PC-3 (cell line): Measurements from ENCODE around the gene CFD. TPM values are rescaled to one million over a fixed set of nuclear protein-coding genes. Genes with fewer than 3 reads are reported as not detected.

Experiments
- ATAC-seq: fragments of 200-7000 bp; cut with Tn5 transposase; 2 replicates; pipeline ENCODE4 v1.9.1; 2020; ENCODE audit warnings: mild to moderate bottlenecking, moderate library complexity
- BruUV-seq: library from RNA; stranded (reverse); fragments of 400-500 nt; replicated peaks from 2 replicates; lab custom pipeline; 2021; lab: Mats Ljungman, UMichigan
- CTCF ChIA-PET: fragments of 300-600 bp; sonication (Branson Sonifier 250); formaldehyde crosslinking; loops from one replicate; lab custom pipeline; 2022; ENCODE audit warnings: antibody characterized with exemption; lab: Charles Lee
- POLR2A ChIA-PET: fragments of 300-600 bp; sonication (Branson Sonifier 250); formaldehyde crosslinking; loops from one replicate; lab custom pipeline; 2022; ENCODE audit warnings: antibody characterized with exemption; ENCODE audit not compliant: unreplicated experiment; lab: Charles Lee
- DNase-seq: peaks from one replicate; pipeline ENCODE4 v3.0.0-alpha.2; 2015
- H2AFZ ChIP-seq: fragments of 300-600 bp; sonication (generic); 2 replicates; pipeline ENCODE4 v1.6.0; 2016; ENCODE audit warnings: antibody characterized with exemption, low read length
- H3F3A ChIP-seq: fragments of 300-600 bp; sonication (generic); one replicate; pipeline ENCODE4 v1.6.0; 2017; ENCODE audit warnings: antibody characterized with exemption, low read length, control low read depth, mild to moderate bottlenecking; ENCODE audit not compliant: unreplicated experiment
- H3K27ac ChIP-seq: fragments of 300-600 bp; sonication (generic); 2 replicates; pipeline ENCODE4 v1.5.1; 2016; ENCODE audit warnings: mild to moderate bottlenecking, low read length
- H3K27me3 ChIP-seq: fragments of 300-600 bp; sonication (generic); 2 replicates; pipeline ENCODE4 v1.6.1; 2016; ENCODE audit warnings: low read length, mixed read lengths
- H3K36me3 ChIP-seq: fragments of 300-600 bp; sonication (generic); 2 replicates; pipeline ENCODE4 v1.6.1; 2016; ENCODE audit warnings: low read depth, mixed run types, low read length, mixed read lengths
- H3K4me1 ChIP-seq: fragments of 300-600 bp; sonication (generic); 2 replicates; pipeline ENCODE4 v1.5.1; 2016; ENCODE audit warnings: low read length; ENCODE audit not compliant: insufficient read depth
- H3K4me2 ChIP-seq: fragments of 300-600 bp; sonication (generic); 2 replicates; pipeline ENCODE4 v1.6.0; 2016; ENCODE audit warnings: low read length
- H3K4me3 ChIP-seq: fragments of 300-600 bp; sonication (generic); 2 replicates; pipeline ENCODE4 v1.5.1; 2016; ENCODE audit warnings: mild to moderate bottlenecking, low read length, mixed read lengths
- H3K79me2 ChIP-seq: fragments of 300-600 bp; sonication (generic); 2 replicates; pipeline ENCODE4 v1.6.1; 2017; ENCODE audit warnings: low read length, mixed read lengths
- H3K9ac ChIP-seq: fragments of 300-600 bp; sonication (generic); 2 replicates; pipeline ENCODE4 v1.6.0; 2016; ENCODE audit warnings: mild to moderate bottlenecking, low read length
- H3K9me2 ChIP-seq: fragments of 300-600 bp; sonication (generic); replicated peaks from 2 replicates; pipeline ENCODE4 v1.6.1; 2016; ENCODE audit warnings: mixed run types, low read length, mixed read lengths
- H3K9me3 ChIP-seq: fragments of 300-600 bp; sonication (generic); 2 replicates; pipeline ENCODE4 v1.6.1; 2016; ENCODE audit warnings: low read length, mixed read lengths
- H4K20me1 ChIP-seq: fragments of 300-600 bp; sonication (generic); 2 replicates; pipeline ENCODE4 v1.6.1; 2016; ENCODE audit warnings: low read length, mixed read lengths
- CTCF ChIP-seq: fragments of 300-600 bp; sonication (generic); conservative IDR thresholded peaks from 2 replicates; pipeline ENCODE4 v1.5.1; 2017; ENCODE audit warnings: antibody characterized with exemption, low read depth, mild to moderate bottlenecking, low read length
- EZH2 ChIP-seq: fragments of 300-600 bp; sonication (generic); IDR thresholded peaks from one replicate; pipeline ENCODE4 v1.6.1; 2017; ENCODE audit warnings: antibody characterized with exemption, mild to moderate bottlenecking, low read length; ENCODE audit not compliant: unreplicated experiment
- EZH2phosphoT487 ChIP-seq: fragments of 300-600 bp; sonication (generic); IDR thresholded peaks from 2 replicates; pipeline ENCODE4 v1.6.1; 2018; ENCODE audit warnings: mild to moderate bottlenecking, antibody characterized with exemption, low read length, borderline replicate concordance
- intact Hi-C: fragments of 100-400 bp; cut with micrococcal nuclease; formaldehyde crosslinking; loops from 2 replicates; pipeline ENCODE4 v1.9.0; 2023
- total RNA-seq: library from RNA; depleted of rRNA; stranded (reverse); fragments of >200 nt; gene quantifications from 2 replicates; pipeline ENCODE4 v1.2.3, GENCODE V29; 2014

CFD gene
- total RNA-seq, 1 experiment from 2014 or later, result 22.4 TPM

GRCh38 chr19:873561-874041 lies 14.1 kb downstream of the CFD start:
- DNase-seq (no peak), ATAC-seq (no peak)
- Histone ChIP-seq H3K9ac (no peak overlapping the region), H3F3A (no peaks in the 10 kb centered on the region), H4K20me1 (no peaks in the 10 kb centered on the region), H3K9me2 (no peaks in the 10 kb centered on the region), H3K4me1 (peaks cover 12% of the 10 kb centered on the region), H3K79me2 (no peaks in the 10 kb centered on the region), H3K36me3 (no peaks in the 10 kb centered on the region; the same call in 1 of the 2 replicates), H3K27me3 (no peaks in the 10 kb centered on the region), H2AFZ (no peak overlapping the region), H3K4me3 (no peak overlapping the region), H3K27ac (no peak overlapping the region), H3K4me2 (no peak overlapping the region), H3K9me3 (no peaks in the 10 kb centered on the region)
- TF ChIP-seq CTCF, result no peak
- no peak for TF ChIP-seq EZH2phosphoT487
- no peak for TF ChIP-seq EZH2
- intact Hi-C loops, result no loop called here
- POLR2A ChIA-PET, result no interaction called here
- CTCF ChIA-PET, result no interaction called here
- BruUV-seq, result no TSS peak

DNA sequence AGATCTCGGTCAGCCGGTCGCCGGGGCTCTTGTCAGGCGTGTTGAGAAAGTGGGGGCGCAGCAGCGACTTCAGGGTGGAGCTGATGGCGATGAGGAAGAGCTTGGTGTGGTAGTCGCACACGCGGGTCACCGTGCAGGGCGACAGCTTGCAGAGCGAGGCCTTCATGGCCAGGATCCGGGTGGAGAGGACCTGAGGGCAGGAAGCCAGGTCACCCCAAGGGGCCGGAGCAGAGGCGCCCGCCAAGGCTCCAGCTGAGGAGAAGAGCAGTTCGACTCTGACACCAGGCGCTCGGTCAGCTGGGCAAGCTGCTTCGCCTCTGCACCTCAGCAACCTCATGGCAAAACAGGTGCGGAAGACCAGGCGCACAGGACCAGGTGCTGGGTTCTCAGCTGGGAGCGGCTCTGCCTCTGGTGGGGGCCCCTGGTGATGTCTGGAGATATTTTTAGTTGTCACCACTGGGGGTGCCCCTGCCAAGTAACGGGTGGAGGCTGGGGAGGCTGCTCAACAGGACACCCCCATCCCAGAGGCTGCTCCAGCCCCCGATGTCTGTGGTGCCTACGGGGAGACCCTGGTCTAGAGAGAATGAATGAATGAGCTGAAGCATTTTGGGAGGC lies 15.9 kb downstream of the CFD start:
- H3F3A ChIP-seq, result no peaks in the 10 kb centered on the region
- no peak overlapping the region for H3K9ac ChIP-seq
- no peak overlapping the region for H3K4me3 ChIP-seq
- no peaks in the 10 kb centered on the region for H3K9me3 ChIP-seq
- ATAC-seq (no peak), DNase-seq (no peak)
- ChIA-PET POLR2A (no interaction called here), CTCF (no interaction called here)
- H3K4me1 ChIP-seq, result no peaks in the 10 kb centered on the region
- intact Hi-C loops, result no loop called here
- no peaks in the 10 kb centered on the region for H3K27me3 ChIP-seq
- TF ChIP-seq CTCF (no peak), EZH2 (no peak), EZH2phosphoT487 (no peak)
- no peak overlapping the region for H3K27ac ChIP-seq
- no peaks in the 10 kb centered on the region for H3K79me2 ChIP-seq
- no peak overlapping the region for H2AFZ ChIP-seq
- BruUV-seq, result no TSS peak
- no peaks in the 10 kb centered on the region for H3K9me2 ChIP-seq
- no peaks in the 10 kb centered on the region; the same call in 1 of the 2 replicates for H3K36me3 ChIP-seq
- no peaks in the 10 kb centered on the region for H4K20me1 ChIP-seq
- H3K4me2 ChIP-seq, result no peak overlapping the region

GRCh38 chr19:876089-876488 lies 16.6 kb downstream of the CFD start:
- Histone ChIP-seq H3K36me3 (no peaks in the 10 kb centered on the region; the same call in 1 of the 2 replicates), H4K20me1 (no peaks in the 10 kb centered on the region), H3K4me2 (no peak overlapping the region), H3K79me2 (no peaks in the 10 kb centered on the region), H3K9me3 (no peaks in the 10 kb centered on the region), H2AFZ (no peak overlapping the region), H3K27me3 (no peaks in the 10 kb centered on the region), H3F3A (no peaks in the 10 kb centered on the region), H3K4me1 (no peaks in the 10 kb centered on the region), H3K4me3 (no peak overlapping the region), H3K9me2 (no peaks in the 10 kb centered on the region), H3K27ac (no peak overlapping the region), H3K9ac (no peak overlapping the region)
- ATAC-seq, result no peak
- TF ChIP-seq EZH2 (no peak), EZH2phosphoT487 (no peak), CTCF (no peak)
- no TSS peak for BruUV-seq
- CTCF ChIA-PET, result no interaction called here
- intact Hi-C loops, result no loop called here
- DNase-seq, result no peak
- POLR2A ChIA-PET, result interaction anchor here (0.7 kb wide), 2 partner anchors 13 to 167 kb away, joined by 5 to 9 read pairs; no protein-coding TSS in a partner anchor
